Activated naive CD4-positive, alpha-beta T cell treated with anti-CD3 and anti-CD28 coated beads, Interleukin-2, amount 10 ng/mL, durations not matched to agents 7 days and 5 days (primary cell): ENCODE measurements around the gene CDH13.

Source experiments
- CTCF ChIA-PET: fragments of 350-600 bp; sonication (Branson Sonifier 250); formaldehyde crosslinking; loops from one replicate; lab custom pipeline; 2021; ENCODE audit warnings: antibody characterized with exemption; lab: Charles Lee
- DNase-seq: peaks from one replicate; pipeline ENCODE4 v3.0.0-alpha.2; 2020
- H3K27ac Mint-ChIP-seq: one replicate; pipeline ENCODE4 v1.8.0; 2021; ENCODE audit warnings: mild to moderate bottlenecking, moderate library complexity, mixed read lengths
- H3K27me3 Mint-ChIP-seq: one replicate; pipeline ENCODE4 v1.8.0; 2021; ENCODE audit warnings: mild to moderate bottlenecking, mixed read lengths
- H3K36me3 Mint-ChIP-seq: one replicate; pipeline ENCODE4 v1.8.0; 2021; ENCODE audit warnings: mixed read lengths
- H3K4me1 Mint-ChIP-seq: one replicate; pipeline ENCODE4 v1.8.0; 2021; ENCODE audit warnings: mixed read lengths
- H3K4me3 Mint-ChIP-seq: one replicate; pipeline ENCODE4 v1.8.0; 2021; ENCODE audit warnings: mild to moderate bottlenecking, moderate library complexity, mixed read lengths
- H3K9me3 Mint-ChIP-seq: one replicate; pipeline ENCODE4 v1.8.0; 2021; ENCODE audit warnings: mixed read lengths

Gene CDH13

GRCh38 chr16:83513008-83513755, 886.4 kb downstream of the CDH13 start:
- CTCF ChIA-PET = interaction anchor here (0.5 kb wide), 1 partner anchor 968 kb away, joined by 3 read pairs; no protein-coding TSS in a partner anchor
- no peak overlapping the region for H3K27ac Mint-ChIP-seq
- DNase-seq = no peak
- H3K9me3 Mint-ChIP-seq = peaks cover 11% of the 10 kb centered on the region
- no peaks in the 10 kb centered on the region for H3K4me1 Mint-ChIP-seq
- H3K27me3 Mint-ChIP-seq = no peaks in the 10 kb centered on the region
- H3K4me3 Mint-ChIP-seq = no peak overlapping the region
- no peaks in the 10 kb centered on the region for H3K36me3 Mint-ChIP-seq

- peaks cover 10% of the 10 kb centered on the region for H3K9me3 Mint-ChIP-seq
- no peak for DNase-seq
- H3K4me1 Mint-ChIP-seq = no peaks in the 10 kb centered on the region
- H3K36me3 Mint-ChIP-seq = no peaks in the 10 kb centered on the region
- H3K27me3 Mint-ChIP-seq = no peaks in the 10 kb centered on the region
- no peak overlapping the region for H3K27ac Mint-ChIP-seq
- CTCF ChIA-PET = no interaction called here
- H3K4me3 Mint-ChIP-seq = no peak overlapping the region
Measured at GRCh38 chr16:83515395-83515794, 888.6 kb downstream of the CDH13 start.

GRCh38 chr16:83516931-83517330, 890.2 kb downstream of the CDH13 start:
- Mint-ChIP-seq H3K27ac (no peak overlapping the region), H3K27me3 (no peaks in the 10 kb centered on the region), H3K4me3 (no peak overlapping the region), H3K4me1 (no peaks in the 10 kb centered on the region), H3K36me3 (no peaks in the 10 kb centered on the region), H3K9me3 (peaks cover 6% of the 10 kb centered on the region)
- CTCF ChIA-PET = no interaction called here
- DNase-seq = no peak

GRCh38 chr16:83517398-83517797, 890.6 kb downstream of the CDH13 start:
- no peaks in the 10 kb centered on the region for H3K36me3 Mint-ChIP-seq
- CTCF ChIA-PET = no interaction called here

GRCh38 chr16:83520596-83520995, 893.8 kb downstream of the CDH13 start:
- no peak overlapping the region for H3K4me3 Mint-ChIP-seq
- H3K27me3 Mint-ChIP-seq = no peaks in the 10 kb centered on the region
- no peaks in the 10 kb centered on the region for H3K4me1 Mint-ChIP-seq
- H3K27ac Mint-ChIP-seq = no peak overlapping the region
- CTCF ChIA-PET = no interaction called here
- DNase-seq = no peak
- H3K9me3 Mint-ChIP-seq = peaks cover 11% of the 10 kb centered on the region
- no peaks in the 10 kb centered on the region for H3K36me3 Mint-ChIP-seq

More at GRCh38 chr16:83517398-83517797, 890.6 kb downstream of the CDH13 start:
- H3K4me1 Mint-ChIP-seq = no peaks in the 10 kb centered on the region
- H3K27ac Mint-ChIP-seq = no peak overlapping the region
- H3K4me3 Mint-ChIP-seq = no peak overlapping the region
- peaks cover 6% of the 10 kb centered on the region for H3K9me3 Mint-ChIP-seq
- no peaks in the 10 kb centered on the region for H3K27me3 Mint-ChIP-seq
- DNase-seq = no peak

- Mint-ChIP-seq H3K27me3 (no peaks in the 10 kb centered on the region), H3K4me1 (no peaks in the 10 kb centered on the region), H3K9me3 (peaks cover 9% of the 10 kb centered on the region), H3K4me3 (no peak overlapping the region), H3K27ac (no peak overlapping the region), H3K36me3 (no peaks in the 10 kb centered on the region)
- CTCF ChIA-PET = no interaction called here
- DNase-seq = no peak
Measured at GRCh38 chr16:83530293-83530692, 903.5 kb downstream of the CDH13 start.

GRCh38 chr16:83532634-83533033, 905.9 kb downstream of the CDH13 start:
- H3K9me3 Mint-ChIP-seq = peaks cover 10% of the 10 kb centered on the region
- CTCF ChIA-PET = no interaction called here
- no peak overlapping the region for H3K27ac Mint-ChIP-seq

GRCh38 chr16:83533193-83533592, 906.4 kb downstream of the CDH13 start:
- CTCF ChIA-PET = no interaction called here
- Mint-ChIP-seq H3K4me1 (no peaks in the 10 kb centered on the region), H3K27ac (no peak overlapping the region), H3K4me3 (no peak overlapping the region), H3K27me3 (no peaks in the 10 kb centered on the region), H3K9me3 (peaks cover 10% of the 10 kb centered on the region), H3K36me3 (no peaks in the 10 kb centered on the region)
- no peak for DNase-seq

More at GRCh38 chr16:83532634-83533033, 905.9 kb downstream of the CDH13 start:
- DNase-seq = no peak
- no peaks in the 10 kb centered on the region for H3K27me3 Mint-ChIP-seq
- H3K36me3 Mint-ChIP-seq = no peaks in the 10 kb centered on the region
- H3K4me3 Mint-ChIP-seq = no peak overlapping the region
- no peaks in the 10 kb centered on the region for H3K4me1 Mint-ChIP-seq

GRCh38 chr16:83538707-83539106, 911.9 kb downstream of the CDH13 start:
- Mint-ChIP-seq H3K27ac (no peak overlapping the region), H3K27me3 (no peaks in the 10 kb centered on the region), H3K4me3 (no peak overlapping the region), H3K4me1 (no peaks in the 10 kb centered on the region), H3K36me3 (no peaks in the 10 kb centered on the region), H3K9me3 (peaks cover 7% of the 10 kb centered on the region)
- DNase-seq = no peak
- CTCF ChIA-PET = no interaction called here

- DNase-seq = no peak
- CTCF ChIA-PET = no interaction called here
- H3K9me3 Mint-ChIP-seq = peaks cover 4% of the 10 kb centered on the region
- H3K36me3 Mint-ChIP-seq = no peaks in the 10 kb centered on the region
- no peaks in the 10 kb centered on the region for H3K27me3 Mint-ChIP-seq
- H3K27ac Mint-ChIP-seq = no peak overlapping the region
- no peaks in the 10 kb centered on the region for H3K4me1 Mint-ChIP-seq
- H3K4me3 Mint-ChIP-seq = no peak overlapping the region
Measured at GRCh38 chr16:83539736-83540490, 913.1 kb downstream of the CDH13 start.

GRCh38 chr16:83541231-83541630, 914.5 kb downstream of the CDH13 start:
- peaks cover 6% of the 10 kb centered on the region for H3K9me3 Mint-ChIP-seq
- no peaks in the 10 kb centered on the region for H3K27me3 Mint-ChIP-seq
- no peak for DNase-seq
- no peaks in the 10 kb centered on the region for H3K36me3 Mint-ChIP-seq
- H3K4me3 Mint-ChIP-seq = no peak overlapping the region
- CTCF ChIA-PET = no interaction called here
- H3K4me1 Mint-ChIP-seq = no peaks in the 10 kb centered on the region
- H3K27ac Mint-ChIP-seq = no peak overlapping the region

- H3K4me3 Mint-ChIP-seq = no peak overlapping the region
- H3K4me1 Mint-ChIP-seq = no peaks in the 10 kb centered on the region
- H3K27me3 Mint-ChIP-seq = no peaks in the 10 kb centered on the region
- no peaks in the 10 kb centered on the region for H3K36me3 Mint-ChIP-seq
- no peak for DNase-seq
- CTCF ChIA-PET = no interaction called here
- no peak overlapping the region for H3K27ac Mint-ChIP-seq
- peaks cover 10% of the 10 kb centered on the region for H3K9me3 Mint-ChIP-seq
Measured at GRCh38 chr16:83542491-83542890, 915.7 kb downstream of the CDH13 start.

GRCh38 chr16:83549316-83550182, 922.8 kb downstream of the CDH13 start:
- DNase-seq = no peak
- Mint-ChIP-seq H3K36me3 (no peaks in the 10 kb centered on the region), H3K4me1 (no peaks in the 10 kb centered on the region), H3K27me3 (no peaks in the 10 kb centered on the region), H3K4me3 (no peak overlapping the region), H3K9me3 (peaks cover 13% of the 10 kb centered on the region), H3K27ac (no peak overlapping the region)
- CTCF ChIA-PET = interaction anchor here (1.0 kb wide), 1 partner anchor 103 kb away, joined by 3 read pairs; no protein-coding TSS in a partner anchor

- Mint-ChIP-seq H3K4me1 (no peaks in the 10 kb centered on the region), H3K4me3 (no peak overlapping the region), H3K36me3 (no peaks in the 10 kb centered on the region), H3K9me3 (peaks cover 13% of the 10 kb centered on the region), H3K27ac (no peak overlapping the region), H3K27me3 (no peaks in the 10 kb centered on the region)
- CTCF ChIA-PET = no interaction called here
- DNase-seq = no peak
Measured at GRCh38 chr16:83550183-83550569, 923.4 kb downstream of the CDH13 start.
